GM19372 (cell line): ENCODE results near the gene MAU2.

Experiments
- ATAC-seq: cut with Tn5 transposase; IDR thresholded peaks from one replicate; pipeline ENCODE4 v1.9.1; 2021; ENCODE audit warnings: mild to moderate bottlenecking, low read depth, moderate library complexity; ENCODE audit not compliant: unreplicated experiment

Gene MAU2

DNA sequence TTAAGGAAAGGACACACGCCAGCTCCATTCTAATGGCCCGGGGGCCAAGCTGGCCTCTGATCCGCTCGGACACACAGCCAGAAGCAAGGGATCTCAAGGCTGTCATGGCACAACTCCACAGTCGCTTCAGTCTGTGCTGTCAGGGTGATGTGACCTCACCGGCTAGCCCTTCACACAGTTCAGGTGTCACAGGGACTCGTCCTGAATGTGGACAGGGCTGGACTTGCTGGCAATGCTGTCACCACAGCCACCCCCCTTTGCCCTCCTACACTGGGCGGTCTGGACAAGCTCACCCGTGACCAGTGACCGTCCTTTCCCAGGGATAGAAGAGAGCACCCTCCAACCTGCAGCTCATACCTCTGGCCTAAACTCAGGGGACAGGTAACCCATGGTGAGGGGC is 15.6 kb upstream of the MAU2 start:
- no peak for ATAC-seq

DNA sequence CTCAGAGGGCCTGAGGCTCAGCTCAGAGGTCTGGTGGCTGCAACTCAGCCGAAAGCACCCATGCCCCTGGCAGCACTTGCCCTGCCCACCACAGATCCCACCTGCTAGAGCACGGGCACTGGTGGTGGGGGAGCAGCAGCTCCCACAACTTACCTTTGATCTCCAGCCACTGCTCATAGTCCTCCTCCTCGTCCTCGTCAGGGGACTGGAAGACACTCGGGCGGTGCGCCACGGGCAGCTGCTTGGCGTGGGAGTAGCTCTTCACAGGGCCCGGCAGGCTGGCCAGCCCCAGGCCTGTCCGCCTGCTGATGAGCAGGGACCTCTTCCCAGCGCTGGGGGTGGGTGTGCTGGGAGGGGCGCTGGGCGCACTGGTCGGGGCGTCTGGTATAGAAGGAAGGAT is 14.9 kb upstream of the MAU2 start:
- no peak for ATAC-seq

DNA sequence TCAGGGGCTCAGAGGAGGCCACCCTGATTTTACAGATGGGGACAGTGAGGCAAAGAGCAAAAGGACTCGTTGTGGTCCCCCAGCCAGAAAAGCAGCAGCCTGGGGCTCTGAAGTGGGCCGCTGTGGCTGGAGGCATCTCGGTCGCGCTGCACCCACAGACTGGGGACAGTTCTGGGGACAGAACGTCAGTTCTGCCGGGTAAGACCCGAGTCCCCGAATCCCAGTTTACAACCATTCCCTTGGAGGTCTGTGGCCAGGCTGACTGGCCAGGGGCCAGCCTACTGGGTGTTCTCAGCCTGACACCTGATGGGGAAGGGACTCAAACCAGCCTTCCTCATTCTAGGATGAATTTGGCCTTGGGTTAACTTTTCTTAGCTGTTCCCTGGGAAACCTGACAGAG is 14.4 kb upstream of the MAU2 start:
- no peak for ATAC-seq

DNA sequence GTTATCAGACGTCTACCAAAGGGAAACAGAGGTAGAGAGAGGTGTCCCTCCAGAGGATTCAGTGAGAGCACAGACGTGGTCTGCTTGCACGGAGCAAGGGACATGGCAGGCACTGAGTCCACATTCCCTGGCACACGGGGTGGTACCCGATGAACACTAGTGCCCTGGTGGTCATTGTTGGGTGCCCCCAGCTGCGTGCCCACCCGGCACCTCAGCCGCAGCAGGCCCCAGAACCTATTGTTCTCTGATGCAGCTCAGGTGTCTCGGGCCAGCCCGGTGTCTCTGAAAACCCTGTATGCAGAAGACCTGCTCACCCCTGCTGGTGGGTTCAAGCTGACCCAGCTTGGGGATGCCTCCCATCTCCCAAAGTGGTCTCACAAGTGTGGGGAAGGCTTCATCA is 12.3 kb upstream of the MAU2 start:
- no peak for ATAC-seq

DNA sequence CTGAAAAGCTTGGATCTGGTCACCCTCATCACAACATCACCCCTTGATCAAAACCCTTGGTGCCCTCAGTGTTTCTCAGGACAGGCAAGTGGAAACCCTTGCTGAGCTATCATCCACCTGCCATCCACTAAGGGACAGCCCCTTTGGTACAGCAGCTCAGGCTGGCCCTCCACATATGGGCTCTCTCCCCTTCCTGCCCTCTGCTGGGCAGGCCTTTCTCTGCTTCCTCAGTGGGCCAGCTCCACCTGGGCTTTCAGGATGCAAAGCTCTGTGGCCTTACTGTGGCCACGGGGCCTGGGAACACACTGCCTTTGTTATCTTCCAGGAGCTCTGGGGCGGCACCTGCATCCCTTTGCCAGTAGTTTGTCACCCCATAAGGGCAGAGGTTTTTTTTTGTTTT is 5.2 kb upstream of the MAU2 start:
- ATAC-seq = no peak

DNA sequence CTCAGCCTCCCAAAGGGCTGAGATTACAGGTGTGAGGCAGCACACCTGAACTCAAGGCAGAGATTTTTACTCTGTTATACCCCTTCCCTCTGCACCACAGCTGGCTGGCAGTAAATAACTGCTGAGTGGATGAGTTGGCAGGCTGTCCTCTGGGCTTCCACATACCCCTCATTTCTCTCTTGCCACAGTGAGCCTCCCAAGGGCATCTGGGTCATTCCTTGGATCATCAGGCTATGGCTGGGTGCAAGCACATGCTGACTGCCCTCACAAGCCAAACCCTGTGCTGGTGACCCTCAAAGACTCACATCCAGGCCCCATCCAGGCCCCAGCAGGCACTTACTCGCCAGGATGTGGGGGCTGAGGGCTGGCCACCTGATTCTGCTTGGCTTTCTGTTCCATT is 4.5 kb upstream of the MAU2 start:
- no peak for ATAC-seq

DNA sequence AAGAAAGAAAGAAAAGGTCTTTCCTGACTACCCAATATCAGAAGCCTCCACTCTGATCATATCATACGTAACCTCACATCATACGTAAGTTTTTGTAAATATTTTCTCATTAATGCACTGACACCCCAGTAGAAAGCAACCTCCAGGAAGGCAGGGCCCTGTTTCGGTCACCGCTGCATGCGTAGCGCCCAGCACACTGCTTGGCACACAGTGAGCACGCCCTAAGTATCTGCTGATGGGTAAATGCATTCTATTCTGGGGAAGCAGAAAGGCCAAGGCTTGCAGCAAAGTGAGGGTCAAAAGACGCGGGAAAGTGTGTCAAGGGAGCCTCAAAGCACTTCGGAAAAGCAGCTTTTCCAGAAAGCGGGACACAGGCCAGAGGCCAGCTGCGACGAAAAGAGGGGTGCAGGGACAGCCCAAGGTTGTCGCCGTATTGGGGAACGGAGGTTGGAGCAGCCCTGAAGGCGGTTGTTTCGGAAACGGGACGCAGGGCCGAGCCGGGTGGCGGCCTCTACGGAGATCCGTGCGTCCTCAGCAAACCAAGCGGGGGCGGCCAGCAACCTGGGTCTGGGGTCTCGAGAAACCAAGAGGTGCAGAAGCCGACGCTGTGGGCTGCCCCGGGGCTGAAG is 783 bp upstream of the MAU2 start:
- peak; percentile 4 for ATAC-seq

DNA sequence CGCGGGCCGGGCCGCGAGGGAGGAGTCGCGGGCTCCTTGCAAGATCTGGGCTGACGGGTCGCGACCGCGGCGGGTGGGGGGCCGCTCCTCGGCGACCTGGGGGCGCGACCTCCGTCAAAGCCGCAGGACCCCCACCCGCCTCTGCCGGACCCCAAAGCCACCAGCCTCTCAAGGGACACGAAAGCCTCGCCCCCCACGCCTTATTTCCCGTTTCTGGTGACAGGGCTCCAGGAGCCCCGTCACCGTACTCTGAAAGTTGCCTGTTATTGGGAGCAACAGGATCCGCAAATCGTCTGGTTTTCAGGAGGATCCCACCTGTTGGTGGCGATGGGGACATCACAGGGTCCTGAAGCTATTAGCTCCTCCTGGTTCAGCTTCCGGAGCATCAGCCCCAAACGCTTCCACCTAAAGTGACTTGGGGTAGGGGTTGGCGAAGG is 530 bp downstream of the MAU2 start:
- no peak for ATAC-seq

DNA sequence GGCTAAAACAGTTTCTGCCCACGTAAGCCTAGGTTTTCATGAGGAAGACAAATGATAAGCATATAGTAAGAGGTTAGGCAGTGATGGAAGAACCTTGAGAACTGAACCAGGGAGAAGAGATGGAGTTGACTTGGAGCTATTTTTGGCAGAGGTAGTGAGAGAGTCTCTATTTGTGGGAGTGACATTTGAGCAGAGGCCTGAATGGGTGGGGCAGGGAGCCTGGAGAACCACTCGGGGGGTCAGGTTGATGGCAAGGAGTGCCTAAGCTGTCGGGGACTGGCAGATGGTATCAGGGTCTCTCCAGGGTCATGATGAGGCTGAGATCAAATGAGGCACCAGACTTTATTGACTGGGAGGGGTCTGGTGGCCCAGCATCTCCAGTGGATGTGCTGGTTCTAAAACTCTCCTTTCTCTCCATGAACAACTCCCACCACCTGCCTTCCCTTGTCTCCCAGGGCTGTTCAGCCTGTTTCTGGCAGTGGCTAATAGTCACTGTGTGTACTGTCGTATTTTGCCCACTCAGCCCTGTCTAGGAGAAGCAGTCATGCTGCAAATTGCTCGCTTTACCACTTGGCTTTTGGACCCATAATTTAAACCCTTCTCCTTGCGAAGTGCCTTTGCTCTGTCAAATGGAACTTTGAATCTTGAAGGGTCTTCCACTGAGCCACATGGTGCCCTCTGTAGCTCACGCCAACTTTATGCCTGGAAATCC is 3.6 kb downstream of the MAU2 start:
- no peak for ATAC-seq

DNA sequence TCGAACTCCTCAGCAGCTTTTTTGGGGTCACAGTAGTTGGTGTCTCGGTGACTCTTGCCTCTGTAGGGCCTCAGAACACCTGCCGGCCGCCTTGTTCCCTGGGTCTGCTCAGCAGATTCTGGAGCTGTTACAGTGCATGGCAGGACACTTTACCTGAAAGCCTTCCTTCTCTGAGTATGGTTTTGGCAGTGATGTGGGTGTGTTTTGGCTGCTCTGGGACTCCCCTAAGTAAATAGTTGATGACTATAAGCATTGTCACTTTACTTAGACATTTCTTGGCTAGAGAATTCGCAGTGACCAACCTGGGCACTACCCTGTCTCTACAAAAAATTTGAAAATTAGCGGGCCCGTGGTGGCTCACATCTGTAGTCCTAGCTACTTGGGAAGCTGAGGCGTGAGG is 7.0 kb downstream of the MAU2 start:
- no peak for ATAC-seq

DNA sequence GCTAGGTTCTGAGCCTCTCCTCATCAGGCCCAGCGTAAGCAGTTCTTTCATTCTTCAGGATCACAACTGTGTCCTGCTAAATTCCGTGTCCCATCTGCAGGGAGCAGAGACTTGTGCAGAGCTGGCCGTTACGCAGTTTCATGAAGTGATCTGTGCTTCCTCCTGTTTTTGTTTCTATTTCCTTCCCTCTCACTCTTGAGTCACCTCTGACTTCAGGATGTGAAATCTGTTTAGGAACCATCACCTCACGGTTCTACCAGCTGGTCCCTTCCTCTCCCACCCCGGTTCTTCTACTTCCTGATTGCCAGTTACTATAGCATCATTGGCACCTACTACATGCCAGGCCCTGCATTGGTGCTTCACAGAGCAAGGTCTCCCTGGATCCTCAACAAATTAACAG is 8.5 kb downstream of the MAU2 start:
- ATAC-seq = no peak

DNA sequence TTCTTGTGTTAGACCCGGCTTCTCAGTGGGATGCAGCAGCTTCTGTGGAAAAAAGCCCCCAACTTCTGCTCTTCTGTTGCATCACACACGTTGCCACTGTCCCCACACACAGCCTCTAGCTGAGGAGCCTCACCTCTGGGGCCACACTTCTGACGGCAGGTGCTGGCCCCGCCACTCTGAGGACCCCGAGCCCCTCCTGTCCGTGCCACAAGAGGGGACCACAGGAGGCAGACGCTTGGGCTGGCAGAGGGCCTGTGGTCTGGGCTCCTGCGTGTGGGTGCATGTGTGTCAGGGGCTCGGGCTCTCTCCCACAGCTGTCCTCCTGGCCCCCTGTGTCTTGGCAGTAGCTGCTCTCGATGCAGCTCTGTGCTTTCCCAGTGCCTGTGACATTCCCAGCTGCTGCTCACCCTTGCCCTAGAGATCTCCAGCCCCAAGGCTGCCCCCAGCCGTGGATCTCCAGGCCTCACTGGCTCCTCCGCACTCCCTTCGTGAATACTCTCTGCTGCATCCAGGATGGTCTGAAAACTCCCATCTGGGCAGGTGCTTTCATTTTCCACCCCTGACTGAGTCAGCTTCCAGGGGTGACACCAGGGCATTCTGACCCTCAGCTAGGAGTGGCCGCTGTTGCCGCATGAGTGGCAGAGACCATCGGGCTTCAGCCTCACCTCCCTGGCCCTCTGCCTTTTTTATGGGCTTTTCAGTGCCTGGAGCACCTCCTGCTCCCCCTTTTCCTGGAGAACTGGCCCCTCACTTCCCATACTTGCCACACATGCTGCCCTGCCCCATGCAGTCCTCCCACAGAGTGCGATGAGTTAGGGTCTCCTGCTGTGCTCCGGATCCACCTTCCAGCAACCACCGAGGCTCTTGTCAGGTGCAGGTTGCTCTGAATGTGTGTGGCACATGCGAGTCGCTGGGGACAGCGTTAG is 13.7 kb downstream of the MAU2 start:
- ATAC-seq = no peak

DNA sequence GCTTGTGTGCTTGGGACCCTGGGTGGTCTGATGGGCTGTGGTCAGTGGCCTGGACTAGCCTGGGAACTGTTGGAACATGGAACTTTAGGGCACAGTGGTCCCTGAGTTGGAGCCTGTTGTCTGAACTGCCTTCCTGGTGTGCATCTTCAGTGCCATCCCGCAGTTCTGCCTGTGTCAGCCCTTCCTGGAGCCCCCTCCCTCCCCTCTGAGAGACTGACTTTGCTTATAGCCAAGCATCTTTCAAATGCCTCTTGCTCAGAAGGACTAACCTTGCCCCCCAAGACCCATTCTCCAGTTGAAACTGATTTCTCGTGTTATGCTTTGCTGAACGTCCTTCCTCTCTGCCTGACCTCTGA is 14.3 kb downstream of the MAU2 start:
- no peak for ATAC-seq

DNA sequence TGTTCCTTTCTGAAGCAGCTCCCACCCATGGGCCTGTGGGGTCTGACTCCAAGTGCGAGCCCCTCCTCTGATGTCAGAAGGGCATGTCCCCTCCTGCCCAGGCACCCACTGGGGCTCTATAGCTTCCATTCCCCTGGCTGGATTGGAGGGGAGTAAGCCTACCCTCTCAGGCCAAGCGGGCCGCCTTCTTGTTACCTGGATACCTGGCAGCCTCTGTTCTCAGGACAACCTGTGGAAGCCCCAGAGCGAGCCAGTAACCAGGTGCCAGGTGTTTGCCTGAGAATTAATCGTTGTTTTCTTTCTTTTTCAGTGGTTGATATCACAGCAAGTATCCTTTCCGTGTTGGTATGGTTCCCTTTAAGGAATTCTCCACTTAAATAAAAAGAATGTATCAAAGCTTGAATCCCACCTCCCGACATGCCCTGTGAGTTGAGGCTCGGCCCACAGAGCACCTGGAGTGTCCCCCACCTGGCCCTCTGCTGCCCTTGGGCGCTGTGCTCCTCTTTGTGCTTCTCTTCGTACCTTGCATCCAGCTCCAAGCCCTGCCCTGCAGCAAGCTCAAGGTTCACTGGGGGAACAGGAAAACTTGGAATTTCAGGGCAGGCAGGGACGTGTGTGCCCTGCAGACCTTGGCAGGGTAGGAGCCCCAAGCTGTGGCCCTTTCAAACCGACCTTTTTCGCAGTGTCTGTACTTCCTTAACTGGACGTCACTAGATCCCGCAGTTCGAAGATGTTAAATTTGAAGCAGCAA is 15.0 kb downstream of the MAU2 start:
- ATAC-seq = no peak

DNA sequence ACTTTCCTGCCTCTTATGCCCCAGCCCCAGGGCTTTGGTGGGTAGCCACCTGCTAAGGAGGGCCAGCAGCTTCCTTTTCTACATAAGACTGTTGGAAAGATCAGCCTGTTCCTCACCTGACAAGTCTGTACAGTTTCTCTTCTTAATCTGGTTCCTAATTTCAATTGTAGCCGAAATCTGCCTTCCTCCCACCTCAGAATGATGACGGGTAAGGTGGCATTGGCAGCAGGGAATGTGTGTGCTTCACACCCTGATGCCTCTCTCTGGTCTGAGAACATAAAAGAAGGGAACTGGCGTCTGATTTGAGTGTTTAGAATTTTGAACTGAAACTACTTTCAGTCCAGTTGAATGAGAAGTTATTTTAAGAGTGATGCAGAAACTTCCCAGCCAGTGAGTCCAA is 16.0 kb downstream of the MAU2 start:
- no peak for ATAC-seq

DNA sequence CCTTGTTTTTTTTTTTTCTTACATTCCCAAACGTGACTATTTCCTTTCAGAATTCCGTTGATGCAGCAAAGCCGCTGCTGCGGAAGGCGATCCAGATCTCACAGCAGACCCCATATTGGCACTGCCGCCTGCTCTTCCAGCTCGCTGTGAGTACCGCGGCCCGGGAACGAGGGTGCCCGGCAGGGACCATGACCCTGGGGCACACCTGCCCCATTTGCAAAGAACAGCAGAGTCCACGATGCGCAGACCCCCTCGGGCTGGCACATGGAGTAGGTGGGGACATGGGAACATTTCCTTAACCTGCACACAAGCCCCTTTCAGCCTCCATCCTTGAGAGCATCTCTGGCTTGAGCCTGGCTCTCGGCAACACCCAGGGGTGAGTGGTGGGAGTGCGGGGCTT is 16.5 kb downstream of the MAU2 start:
- no peak for ATAC-seq

DNA sequence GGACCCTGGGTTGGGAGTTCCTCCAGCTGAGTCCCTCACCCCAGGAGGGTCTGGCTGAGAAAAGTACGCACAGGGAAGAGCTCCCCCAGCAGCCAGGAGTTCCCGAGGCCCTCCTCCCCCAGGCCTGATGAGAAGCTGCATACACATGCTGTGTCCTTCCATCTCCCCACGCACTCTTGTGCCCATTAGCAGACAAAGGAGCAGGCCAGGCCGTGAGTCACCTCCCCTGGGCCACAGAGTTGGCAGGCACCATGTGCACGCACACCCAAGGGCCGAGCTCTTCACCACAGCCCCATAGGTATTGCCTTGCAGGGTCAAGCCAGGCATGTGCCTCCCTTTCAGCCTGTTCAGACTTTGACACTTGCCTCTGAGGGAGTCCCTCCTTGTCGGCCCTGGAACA is 17.5 kb downstream of the MAU2 start:
- no peak for ATAC-seq

DNA sequence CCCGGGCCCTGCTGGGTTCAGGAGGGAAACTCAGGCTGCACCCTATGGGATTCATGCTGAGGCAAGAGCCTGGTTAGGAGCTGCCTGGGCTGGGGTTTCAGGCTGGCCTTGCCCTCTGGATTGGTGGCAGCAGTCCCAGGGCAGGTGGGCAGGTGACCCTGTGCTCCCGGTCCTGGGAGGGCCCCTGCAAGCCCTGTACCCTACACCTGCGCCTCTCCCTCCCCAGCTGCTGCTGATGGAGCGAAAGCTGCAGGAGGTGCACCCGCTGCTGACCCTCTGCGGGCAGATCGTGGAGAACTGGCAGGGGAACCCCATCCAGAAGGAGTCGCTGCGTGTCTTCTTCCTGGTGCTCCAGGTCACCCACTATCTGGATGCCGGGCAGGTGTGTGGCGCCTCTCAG is 20.4 kb downstream of the MAU2 start:
- no peak for ATAC-seq

DNA sequence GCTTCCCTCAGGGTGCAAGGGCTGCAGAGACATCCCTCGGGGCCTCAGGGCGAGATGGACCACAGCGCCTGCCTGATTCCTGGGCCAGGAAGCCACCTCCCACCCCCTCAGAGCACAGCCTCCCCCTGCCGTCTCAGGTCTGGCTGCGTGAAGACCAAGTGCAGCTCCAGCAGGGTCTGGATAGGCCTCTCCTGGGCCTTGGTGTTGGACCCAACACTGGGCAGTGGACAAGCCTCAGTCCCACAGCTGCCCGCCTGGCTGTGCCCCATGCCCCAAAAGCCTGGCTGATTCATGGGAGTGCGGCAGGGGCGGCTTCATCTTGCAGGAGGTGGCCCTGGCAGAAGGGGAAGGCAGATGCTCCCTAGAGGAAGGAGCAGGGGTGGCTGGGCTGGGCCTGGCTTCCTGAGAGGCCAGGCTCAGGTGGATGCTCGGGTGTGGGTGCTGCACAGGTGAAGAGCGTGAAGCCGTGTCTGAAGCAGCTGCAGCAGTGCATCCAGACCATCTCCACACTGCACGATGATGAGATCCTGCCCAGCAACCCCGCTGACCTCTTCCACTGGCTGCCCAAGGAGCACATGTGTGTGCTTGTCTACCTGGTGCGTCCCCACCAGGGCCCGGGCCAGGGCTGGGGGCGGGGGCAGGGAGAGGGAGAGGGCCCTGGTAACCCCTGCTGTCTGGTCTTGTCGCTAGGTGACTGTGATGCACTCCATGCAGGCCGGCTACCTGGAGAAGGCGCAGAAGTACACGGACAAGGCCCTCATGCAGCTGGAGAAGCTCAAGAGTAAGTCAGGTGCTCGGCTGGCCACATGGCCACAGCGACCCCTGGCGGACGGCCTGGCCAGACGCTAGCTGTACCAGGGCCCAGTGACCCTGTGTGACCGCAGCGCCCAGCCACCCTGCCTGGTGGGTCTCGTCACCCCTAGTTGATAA is 21.7 kb downstream of the MAU2 start:
- ATAC-seq = no peak

DNA sequence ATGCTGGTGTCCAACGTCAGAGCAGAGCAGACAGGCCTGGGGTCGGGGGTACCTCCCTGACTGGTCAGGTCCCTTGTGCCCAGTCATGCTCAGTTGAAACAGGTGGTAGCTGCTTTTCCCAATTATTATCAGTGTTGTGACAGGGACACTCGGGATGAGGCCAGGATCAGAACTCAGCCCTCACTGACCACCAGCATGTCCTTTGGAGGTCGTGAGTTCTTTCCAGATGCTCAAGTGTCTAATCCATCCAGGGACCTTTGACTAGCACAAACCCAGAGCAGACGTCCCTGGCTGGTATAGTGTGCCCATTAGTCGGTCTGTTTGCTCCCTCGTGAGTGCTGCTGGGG is 22.4 kb downstream of the MAU2 start:
- no peak for ATAC-seq
